Measurements from ENCODE around the gene BRD9.

GRCh38 chr5:876398-877365 lies 15.9 kb downstream of the BRD9 start:
- TF ChIP-seq EHMT2 (IDR thresholded peaks at IDR 0.05; ENCODE audit: borderline replicate concordance, low read depth, low read length) (no peak), GMEB1 (CRISPR knock-in tag; IDR thresholded peaks at IDR 0.05; ENCODE audit: borderline replicate concordance) (no peak), ZNF770 (CRISPR knock-in tag; IDR thresholded peaks at IDR 0.05) (no peak), SIN3A (IDR thresholded peaks at IDR 0.05; ENCODE audit: borderline replicate concordance, low read depth, low read length) (no peak), GTF2F1 (IDR thresholded peaks at IDR 0.05; ENCODE audit: low read length) (no peak), ZNF33B (CRISPR knock-in tag; IDR thresholded peaks at IDR 0.05) (no peak)

Data from HepG2 (cell line).